ENCODE measurements around the gene SMOC2.
"Not testable (repeated sequence)": the region's sequence is repeated elsewhere in the genome, so short reads cannot be mapped to it uniquely, and the experiment has no call there.

Gene SMOC2

DNA sequence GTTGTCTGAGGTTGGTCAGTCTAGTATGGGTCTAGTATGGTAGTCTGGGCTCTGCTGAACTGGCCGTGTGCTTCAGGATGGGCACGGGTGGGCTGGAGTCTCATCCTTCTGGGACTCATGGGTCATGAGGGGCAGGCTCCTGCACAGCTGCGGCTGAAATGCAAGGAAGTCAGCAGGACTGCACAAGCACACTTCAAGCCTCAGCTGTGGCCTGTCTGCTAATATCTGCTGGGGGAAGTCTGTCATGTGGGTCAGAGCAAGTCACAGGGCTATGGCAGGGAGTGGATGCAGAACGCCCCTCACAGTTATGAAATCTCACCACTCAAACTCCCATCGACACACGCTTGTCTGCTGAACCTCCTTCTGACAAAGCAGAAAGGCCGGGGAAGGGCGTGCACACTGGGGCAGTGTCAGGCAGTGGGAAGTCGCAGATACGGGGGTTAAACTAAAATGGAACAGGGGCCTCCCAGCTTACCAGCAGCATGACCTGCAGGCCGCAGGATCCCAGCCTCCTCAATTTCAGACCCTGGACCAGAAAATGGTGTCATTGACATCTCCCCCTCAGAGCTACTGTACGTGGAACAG lies 229.5 kb downstream of the SMOC2 start:
- FAIRE-seq, result no peak

DNA sequence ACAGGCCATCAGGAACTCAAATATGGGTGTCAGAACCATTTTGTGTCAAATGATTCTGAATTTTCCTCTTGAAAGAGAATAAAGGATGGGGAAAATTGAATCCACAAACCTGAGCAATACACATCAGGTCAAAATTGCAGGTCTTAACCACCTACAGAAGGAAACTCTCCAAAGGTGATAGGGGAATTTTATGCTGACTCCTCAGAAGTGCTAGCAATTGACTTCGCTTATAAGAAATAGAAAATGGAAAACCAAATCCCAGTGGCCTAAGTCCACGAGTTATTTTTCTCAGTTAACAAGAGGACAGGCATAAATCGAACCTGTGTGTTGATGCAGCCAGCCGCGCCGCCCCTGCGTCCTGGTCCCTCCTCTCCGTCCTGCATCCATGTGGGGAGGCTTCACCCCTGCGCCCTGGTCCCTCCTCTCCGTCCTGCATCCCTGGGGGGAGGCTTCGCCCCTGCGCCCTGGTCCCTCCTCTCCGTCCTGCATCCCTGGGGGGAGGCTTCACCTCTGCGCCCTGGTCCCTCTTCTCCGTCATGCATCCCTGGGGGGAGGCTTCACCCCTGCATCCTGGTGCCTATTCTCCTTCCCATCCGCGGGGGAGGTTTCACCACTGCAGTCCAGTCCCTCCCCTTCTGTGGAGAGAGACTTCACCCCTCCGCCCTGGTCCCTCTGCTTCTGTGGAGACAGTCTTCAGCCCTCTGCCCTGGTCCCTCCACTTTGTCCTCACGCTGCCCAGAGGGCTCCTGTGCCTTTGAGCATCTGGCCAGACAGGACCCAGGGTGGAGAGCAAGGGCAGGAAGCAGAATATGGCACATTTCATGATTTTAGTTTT lies 230.3 kb downstream of the SMOC2 start:
- no peak for FAIRE-seq

DNA sequence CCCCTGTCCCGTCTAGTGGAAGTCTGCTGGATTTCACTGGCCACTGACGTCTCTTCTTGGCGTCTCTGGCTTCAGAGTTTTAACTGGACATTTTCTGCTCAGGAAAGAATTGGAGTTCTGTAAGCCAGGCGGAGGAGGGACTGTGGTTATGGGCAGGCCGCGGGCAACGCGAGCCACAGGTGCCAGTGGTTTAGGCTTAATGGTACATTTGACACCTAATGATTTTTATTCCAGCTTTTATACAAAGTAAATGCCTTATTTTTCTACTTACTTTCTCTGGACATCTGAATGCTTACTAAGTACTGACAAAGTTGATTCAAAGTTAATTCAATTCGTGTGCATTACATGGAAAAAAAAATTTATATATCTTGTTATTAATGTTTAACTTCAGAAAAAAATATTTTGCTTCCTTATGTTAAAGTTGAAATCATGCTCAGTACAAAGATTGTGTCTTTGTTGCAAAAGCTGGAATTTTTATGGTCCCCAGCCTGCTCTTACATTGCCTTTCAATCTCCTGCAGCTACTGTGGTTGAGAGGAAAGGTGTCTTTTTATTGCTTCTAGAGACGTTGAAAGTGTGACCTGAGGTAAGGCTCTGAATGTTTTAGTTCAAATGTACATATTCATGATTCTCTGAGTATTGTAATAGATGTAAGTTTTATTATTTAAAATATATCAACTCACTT lies 231.0 kb downstream of the SMOC2 start:
- no peak for FAIRE-seq

DNA sequence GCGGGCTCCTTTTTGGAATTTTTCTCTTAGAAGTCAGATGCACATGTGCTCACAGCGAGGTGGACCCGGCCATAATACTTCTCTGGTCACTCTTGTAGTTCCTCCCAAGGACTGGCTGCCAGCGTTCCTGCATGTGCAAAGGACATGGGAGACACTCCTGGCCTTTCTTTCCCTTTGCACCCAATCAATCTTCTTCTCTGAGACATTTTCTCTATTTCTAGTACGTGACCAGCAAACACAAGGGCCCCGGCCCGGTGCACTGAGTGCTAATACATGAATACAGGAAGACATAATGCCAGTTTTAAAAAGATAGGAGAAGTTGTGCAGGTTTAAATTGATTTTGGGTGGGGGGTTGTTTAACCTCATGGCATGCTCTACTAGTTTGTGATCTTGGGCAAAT lies 233.6 kb downstream of the SMOC2 start:
- FAIRE-seq, result no peak

DNA sequence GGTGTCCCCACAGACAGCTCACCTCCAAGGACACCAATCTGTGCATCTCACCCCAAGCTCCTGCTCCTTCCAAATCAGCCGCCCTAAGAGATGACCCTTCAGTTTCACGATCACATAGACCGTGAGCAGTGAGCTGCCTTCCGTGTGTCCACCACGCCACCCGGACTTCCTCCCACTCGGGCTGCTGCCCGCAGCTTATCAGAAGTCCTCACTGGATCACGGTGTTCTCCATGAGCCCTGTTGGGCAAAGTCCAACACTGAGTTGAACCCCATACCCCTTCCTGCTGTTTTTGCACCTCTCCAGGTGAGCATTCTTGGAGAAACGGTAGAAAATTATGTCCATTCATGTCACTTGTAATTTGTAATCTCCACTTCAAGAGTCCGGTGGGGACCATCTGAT lies 234.4 kb downstream of the SMOC2 start:
- no peak for FAIRE-seq

DNA sequence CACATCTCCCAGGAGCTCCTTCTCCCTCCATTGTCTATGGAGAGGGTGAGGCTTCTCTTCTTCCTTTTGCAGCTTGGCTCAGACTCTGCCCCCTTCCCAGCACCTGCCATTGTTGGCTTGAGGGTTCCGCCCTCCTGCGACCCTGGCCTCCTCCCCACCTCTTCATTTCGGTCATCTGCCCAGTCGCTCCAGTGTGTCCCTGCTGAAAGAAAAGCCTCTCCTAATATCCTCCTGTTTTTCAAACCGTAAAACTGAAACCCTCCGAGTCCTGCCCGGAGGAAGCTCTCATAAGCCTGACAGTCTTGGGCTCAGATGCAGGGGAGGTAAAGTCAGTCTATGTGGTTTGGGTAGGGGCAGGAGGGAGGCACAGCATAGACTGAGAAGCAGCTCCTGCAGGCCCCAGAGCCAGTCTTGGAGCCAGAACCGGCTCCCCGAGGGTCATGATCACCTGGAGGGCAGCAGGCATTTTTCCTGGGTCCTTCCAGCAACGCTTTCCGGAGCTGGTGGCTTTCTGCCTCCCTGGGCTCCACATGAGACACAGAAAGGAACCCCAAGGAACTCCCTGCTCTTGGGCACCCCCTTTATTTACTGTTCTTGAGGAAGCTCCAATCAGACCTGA lies 235.1 kb downstream of the SMOC2 start:
- no peak for FAIRE-seq

DNA sequence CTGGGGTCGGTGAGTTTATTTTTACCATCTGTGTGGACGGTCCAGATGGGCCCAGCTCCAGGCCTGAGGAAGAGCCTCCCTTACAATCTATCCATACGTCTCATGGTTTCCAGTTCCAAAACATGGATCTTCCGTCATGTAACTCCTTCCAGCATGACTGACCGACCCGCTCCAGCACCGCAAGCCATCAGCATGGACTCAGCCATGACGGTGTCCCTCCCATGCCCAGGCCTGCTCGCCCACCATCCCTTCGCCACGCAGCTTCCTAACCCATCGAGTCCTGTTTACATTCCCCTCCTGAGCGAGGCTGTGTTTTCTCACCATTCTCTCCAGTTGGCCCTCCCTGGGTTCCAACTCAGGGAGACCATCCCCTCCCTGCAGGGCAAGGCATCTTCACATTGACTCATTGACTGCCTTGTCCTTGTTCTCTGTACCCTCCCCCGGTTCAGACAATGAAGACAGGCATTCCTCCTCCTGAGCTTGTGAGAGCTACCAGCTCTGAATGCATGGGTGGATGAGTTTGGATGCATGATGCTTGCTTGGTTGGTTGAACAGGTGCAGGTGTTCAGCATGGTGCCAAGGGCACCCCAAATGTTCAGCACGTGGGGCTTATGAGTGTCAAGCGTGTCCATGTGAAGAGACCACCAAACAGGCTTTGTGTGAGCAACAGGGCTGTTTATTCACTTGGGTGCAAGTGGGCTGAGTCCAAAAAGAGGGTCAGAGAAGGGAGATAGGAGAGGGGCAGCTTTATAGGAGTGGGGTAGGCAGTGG lies 235.8 kb downstream of the SMOC2 start:
- no peak for FAIRE-seq

DNA sequence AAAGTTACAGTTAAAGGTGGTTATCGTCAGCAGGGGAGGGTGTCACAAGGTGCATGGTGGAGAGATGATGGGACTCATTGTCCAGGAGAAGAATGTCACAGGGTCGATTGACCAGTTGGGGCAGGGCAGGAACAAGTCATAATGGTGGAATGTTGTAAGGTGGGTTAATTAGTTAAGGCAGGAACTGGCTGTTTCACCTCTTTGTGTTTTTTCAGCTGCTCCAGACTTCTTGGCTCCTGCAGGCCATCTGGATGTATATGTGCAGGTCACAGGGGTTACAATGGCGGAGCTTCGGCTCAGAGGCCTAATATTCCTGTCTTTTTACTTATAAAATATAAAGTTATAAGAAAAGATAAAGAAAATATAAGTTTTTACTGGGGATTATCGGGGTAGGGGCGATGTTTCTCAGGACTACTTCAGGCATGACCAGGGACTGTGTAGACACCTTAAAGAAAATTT lies 236.4 kb downstream of the SMOC2 start:
- not testable (repeated sequence) for FAIRE-seq

DNA sequence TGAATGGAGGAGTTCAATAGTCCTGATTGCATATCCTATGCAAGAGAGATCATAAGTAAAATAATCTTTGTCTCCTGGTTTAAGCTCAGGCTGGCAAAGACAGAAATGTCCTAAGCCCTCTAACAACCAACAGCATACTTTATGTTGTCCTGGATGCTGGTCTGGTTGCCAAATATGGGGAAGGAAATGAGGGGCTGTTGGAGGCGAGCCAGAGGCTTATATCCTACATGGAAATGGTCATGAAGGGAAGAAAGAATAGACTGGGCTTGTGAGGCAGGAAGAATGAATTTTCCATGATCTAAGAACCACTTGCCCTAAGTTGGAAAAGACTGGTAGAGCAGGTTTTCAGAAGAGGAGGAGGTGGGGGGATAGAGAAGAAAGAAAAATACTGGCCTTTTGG lies 237.1 kb downstream of the SMOC2 start:
- FAIRE-seq, result no peak

DNA sequence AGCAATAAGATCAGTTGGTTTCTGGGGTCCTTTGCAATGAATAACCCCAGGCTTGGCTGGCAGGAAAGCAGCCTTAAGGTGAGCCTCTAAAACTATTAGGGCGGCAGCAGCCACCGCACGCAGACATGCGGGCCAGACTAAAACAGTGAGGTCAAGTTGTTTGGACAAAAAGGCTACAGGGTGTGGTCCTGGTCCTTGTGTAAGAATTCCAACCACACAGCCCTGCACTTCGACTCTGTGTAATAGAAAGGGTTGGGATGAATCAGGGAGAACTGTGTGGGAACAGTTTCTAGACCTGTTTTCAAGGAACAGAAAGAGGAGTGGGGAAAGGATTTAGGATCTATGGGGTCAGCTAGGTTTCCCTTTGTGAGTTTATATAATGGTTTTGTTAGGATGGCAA lies 237.6 kb downstream of the SMOC2 start:
- FAIRE-seq, result no peak

DNA sequence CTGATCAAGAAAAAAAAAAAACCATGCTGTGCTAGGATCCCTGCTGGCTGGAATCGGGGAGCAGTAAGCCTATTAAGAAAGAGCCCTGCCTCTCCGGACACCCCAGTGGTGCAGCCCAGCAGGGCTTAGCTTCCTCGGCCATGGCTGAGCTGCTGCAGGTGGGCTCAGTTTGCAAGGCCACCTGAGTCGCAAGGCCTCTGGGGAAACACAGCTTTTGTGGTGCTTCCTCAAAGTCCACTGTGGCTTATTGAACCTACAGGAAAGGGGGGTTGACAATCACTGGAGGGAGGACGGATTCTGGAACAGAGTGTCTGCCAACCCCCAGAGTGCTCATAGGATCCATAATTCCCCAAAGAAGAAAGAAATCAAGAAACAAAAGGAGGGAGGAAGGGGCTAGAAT lies 240.8 kb downstream of the SMOC2 start:
- FAIRE-seq, result no peak

DNA sequence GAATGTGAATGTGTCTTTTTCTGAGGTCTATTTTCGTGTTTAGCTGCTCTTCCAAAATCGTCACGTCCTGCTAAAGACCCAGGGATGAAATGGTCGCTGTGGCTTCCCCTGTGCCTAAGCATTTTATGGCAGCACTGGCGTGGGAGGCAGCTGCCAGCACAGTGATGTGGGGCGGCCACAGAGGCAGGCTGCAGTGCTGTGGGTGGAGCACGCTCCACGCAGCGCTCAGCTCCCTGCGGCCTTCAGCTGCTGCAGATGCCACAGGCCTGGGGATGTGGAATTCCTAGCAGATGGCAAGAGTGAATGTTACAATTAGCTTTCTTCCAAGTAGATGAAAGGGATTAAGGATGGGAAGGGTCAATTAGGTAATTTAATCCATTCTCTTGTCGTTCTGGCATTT lies 242.6 kb downstream of the SMOC2 start:
- no peak for FAIRE-seq

DNA sequence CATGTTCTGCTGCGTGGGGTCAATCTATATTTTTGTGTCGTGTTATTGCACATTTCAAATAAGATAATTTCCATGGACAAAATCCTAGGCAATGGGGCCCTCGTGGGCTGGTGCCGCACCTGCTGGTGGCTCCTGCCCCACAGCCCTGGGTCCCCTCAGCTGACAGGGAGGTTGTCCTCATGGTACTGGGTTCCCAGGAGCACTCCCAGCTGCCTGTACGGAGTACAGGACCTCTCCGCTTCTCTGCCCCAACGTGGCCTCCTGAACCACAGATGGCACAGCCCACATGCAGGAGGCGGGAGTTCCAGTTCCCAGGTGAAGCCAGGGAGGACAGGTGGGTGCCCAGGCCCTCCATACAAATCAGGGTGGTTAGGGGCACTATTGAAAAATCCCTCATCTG lies 243.5 kb downstream of the SMOC2 start:
- no peak for FAIRE-seq

DNA sequence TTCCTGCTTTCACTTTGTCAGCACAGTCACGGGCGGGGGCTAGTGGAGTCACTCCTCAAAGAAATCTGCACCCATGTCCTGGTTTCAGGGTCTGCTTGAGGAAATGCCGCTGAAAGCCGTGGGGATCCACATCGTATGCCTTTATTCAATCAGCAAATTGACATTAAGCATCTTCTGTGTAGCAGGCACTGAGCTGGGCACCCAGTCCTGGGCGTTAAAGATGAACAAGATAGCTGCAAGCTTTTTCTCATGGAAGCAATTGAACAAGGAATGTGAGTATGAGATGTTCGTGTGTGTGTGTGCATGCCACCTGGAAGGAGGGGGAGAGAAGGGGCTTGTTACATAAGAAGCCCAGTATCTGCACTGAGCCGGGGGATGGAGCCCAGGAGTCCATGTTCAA lies 243.9 kb downstream of the SMOC2 start:
- no peak for FAIRE-seq

DNA sequence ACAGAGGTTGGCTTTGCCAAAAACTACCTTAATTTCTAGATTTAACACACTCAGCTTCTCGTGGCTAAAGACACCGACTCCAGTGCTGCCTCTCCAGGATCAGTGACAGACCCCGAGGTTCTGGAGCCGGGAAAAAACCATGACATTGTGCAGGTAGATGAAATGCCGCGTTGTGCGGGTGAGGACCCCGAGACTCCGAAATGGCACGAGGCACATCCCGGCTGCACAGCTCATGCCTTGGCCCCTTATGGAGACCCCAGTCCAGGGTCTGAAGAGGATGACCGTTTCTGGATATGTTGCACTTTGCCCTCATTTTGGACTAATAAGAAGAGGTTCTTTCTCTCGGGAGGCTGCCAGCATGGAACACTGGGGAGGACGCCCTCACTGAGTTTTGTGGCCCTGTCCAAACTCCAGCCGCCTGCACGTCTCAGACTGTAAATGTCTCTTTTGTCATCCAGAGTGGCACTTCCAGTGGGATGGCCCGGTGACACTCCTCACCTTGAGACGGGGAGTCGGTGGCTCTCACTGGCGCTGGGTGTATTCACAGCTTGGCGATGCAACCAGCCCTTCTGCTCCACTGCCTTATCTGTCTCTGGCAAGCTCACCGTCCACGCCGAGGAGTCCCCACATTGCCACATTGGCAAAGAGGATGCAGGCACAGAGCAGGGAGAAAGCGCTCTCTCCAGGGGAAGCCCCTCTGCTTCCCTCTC lies 245.2 kb downstream of the SMOC2 start:
- no peak for FAIRE-seq

DNA sequence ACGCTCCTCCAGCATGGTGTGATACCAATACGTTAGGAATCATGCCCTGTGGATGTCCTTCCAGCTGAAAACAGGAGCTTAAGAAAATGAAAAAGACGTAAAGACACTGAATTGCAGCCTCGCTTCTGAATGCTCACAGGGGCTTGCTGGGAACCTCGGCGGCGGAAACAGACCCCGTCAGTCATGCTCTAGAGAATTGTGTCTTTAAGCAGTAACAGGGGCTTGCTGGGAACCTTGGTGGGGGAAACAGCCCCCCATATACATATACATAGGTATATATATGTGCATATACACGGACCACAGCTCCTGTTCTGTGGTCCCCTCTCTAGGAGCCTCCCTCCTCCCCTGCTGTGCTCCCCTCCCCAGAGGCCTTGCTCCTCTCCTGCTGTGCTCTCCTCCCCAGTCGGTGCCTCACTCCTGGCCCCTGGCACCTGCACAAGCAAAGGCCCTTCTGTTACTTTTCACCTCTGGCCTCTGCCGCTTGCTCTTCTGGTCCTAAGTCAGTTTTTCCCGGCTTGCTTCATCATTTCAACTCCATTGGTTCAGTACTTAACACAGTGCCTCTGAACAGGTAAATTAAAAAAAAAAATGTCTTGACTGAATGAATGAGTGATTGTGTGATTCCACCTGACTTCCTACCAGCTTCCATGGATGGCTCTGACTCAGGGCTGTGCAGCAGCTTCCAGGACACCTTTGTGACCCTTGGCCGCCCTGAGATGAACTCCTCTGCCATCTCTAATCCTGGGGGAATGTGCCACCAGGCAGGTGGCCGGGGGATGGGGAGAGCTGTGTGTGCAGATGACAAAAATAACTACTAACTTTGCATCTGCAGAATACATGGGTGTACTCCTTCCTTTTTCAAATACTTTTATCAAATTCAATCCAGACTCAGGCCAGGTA lies 246.1 kb downstream of the SMOC2 start:
- FAIRE-seq, result no peak

DNA sequence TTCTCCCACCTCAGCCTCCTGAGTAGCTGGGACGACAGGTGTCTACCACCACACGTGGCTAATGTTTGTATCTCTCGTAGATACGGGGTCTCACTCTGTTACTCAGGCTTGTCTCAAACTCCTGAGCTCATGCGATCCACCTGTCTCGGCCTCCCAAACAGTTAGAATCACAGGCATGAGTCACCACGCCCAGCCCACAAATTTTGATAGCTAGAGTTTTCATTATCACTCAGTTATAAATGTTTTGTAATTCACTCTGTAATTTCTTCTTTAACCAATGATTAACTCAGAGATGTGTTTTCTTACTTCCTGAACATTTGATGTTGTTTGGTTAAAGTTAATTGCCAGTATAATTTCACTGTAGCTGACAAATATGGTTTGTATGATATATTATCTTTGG lies 249.3 kb downstream of the SMOC2 start:
- FAIRE-seq, result no peak

DNA sequence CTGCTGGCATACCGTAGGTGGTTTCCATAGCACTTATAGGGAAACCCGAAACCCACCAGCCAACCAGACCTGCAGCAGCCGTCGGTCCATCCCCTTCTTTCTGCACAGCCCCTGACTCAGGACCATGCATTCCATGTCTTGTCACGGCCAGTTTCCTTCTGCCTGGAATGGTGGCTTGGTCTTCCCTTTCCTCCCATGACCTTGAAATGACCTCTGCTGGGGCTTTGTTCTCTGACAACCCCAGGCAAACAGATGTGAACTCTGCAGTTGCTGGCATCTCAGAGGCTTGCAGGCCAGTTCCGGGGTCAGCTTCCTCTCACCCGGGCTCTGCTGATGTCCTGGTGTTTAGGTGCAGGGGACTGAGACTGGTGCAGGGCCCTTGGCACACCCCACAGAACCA lies 250.8 kb downstream of the SMOC2 start:
- no peak for FAIRE-seq

DNA sequence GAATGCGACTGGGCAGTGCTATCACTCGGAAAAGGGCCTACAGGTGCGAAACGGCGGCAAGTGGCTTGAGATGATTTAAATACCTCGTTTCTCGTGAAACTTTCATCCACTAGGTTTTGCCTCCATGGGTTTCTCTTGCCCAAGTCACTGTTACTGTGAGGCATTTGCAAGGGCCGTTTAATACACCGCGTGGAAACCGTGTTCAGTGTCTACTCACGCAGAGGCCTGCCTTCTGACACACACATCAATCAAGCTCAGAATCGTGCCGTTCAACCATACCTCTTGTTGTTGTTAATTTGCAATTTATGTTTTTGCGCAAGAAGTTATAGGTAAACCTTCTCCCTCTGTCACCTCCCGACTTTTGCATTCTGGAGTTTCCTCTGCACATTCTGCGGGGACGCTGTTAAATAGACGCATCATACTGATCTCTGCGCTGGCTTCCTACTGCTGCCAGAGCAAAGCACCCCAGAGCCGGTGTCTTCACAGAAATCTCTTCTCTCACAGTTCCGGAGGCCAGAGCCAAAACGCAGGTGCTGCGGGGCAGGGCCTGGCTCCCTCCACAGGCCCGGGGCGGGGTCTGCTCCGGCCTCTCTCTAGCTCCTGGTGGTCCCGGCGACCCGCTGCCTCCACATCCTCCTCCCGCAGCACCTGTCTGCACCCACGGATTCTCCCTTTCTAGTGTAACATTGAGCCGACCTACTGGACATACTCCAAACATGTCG lies 251.4 kb downstream of the SMOC2 start:
- no peak for FAIRE-seq

DNA sequence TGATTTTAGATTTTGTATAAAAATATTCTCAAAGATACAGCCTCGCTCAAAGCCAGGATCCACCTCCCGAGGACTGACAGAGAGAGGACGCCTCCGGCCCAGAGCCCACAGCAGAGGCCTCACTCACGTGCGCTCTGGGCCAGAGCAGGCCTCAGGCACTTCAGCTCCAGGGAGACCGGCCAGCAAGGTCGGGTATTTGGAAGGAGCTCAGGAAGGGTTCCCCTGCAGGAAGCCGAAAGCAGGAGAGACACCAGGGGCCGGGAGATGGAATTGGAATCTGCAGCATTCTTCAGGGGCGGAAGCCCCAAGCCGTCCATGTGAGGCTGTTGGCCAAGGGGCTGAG lies 251.9 kb downstream of the SMOC2 start:
- not testable (repeated sequence) for FAIRE-seq

DNA sequence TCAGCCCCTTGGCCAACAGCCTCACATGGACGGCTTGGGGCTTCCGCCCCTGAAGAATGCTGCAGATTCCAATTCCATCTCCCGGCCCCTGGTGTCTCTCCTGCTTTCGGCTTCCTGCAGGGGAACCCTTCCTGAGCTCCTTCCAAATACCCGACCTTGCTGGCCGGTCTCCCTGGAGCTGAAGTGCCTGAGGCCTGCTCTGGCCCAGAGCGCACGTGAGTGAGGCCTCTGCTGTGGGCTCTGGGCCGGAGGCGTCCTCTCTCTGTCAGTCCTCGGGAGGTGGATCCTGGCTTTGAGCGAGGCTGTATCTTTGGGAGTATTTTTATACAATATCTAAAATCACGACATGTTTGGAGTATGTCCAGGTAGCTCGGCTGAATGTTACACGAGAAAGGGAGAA lies 253.8 kb downstream of the SMOC2 start:
- not testable (repeated sequence) for FAIRE-seq

Measured in G401.6 (cell line).